Head of caudate nucleus (tissue), 42 donors: ENCODE measurements around the gene ZSCAN21.

Experiments used
- DNase-seq, 42 donors: peaks; one replicate each; pipeline versions ENCODE4 v3.0.0 to v3.0.0-alpha.2; 2020 to 2021; ENCODE audit warnings: mixed read lengths in 7 of 42
- intact Hi-C: fragments of 100-400 bp; cut with DNase I; formaldehyde crosslinking; loops from one replicate; pipeline ENCODE4 v1.15.0; 2022

ZSCAN21 gene

DNA sequence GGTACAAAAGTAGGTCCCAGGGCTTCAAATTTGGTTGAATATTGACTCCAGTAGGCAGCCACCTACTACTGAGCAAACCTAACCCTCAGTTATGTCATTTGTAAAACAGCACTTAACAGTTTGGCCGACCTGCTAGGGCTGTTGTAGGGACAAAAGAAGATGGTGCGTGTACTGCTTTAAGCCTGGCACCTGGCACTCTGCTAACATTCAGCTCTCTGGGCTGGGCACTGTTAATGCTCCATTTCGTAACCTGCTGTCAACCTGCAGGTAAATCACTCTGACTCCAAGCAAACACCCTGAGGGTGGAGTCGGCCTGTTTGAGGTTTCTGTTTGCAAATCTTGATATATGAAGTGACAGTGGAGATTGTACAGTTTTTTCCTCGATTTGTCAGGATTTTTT is 27.0 kb upstream of the ZSCAN21 start:
- DNase-seq, result peak in 1 of 42 donors; percentile 6
- intact Hi-C loops, result no loop called here

DNA sequence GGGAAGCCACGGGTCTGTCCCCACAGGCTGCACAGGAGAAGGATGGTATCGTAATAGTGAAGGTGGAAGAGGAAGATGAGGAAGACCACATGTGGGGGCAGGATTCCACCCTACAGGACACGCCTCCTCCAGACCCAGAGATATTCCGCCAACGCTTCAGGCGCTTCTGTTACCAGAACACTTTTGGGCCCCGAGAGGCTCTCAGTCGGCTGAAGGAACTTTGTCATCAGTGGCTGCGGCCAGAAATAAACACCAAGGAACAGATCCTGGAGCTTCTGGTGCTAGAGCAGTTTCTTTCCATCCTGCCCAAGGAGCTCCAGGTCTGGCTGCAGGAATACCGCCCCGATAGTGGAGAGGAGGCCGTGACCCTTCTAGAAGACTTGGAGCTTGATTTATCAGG is 26.0 kb upstream of the ZSCAN21 start:
- DNase-seq, result peak in 1 of 42 donors; percentile 13

DNA sequence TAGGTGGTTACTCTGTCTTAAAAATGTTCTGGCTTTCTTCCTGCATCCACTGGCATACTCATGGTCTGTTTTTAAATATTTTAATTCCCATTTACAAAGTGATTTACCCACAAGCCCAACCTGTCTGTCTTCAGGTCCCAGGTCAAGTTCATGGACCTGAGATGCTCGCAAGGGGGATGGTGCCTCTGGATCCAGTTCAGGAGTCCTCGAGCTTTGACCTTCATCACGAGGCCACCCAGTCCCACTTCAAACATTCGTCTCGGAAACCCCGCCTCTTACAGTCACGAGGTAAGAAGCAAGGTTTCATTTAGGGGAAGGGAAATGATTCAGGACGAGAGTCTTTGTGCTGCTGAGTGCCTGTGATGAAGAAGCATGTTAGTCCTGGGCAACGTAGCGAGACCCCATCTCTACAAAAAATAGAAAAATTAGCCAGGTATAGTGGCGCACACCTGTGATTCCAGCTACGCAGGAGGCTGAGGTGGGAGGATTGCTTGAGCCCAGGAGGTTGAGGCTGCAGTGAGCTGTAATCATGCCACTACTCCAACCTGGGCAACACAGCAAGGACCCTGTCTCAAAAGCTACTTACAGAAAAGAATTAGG is 25.5 kb upstream of the ZSCAN21 start:
- intact Hi-C loops, result no loop called here
- no peak for DNase-seq

More for the DNA sequence above, 26.0 kb upstream of the ZSCAN21 start:
- intact Hi-C loops, result no loop called here

DNA sequence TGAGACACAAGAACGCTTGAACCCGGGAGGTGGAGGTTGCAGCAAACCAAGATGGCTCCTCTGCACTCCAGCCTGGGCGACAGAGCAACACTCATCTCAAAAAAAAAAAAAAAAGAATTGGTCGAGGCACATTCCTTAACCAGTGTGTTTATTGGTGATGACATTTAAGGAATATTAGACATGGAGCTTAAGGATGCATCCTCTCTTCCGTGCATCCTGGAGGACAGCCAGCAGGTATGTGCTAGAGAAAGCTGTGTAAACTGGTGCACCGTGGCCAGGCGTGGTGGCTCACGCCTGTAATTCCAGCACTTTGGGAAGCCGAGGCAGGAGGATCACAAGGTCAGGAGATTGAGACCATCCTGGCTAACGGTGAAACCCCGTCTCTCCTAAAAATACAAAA is 22.4 kb upstream of the ZSCAN21 start:
- DNase-seq, result peak in 1 of 42 donors; percentile 15
- intact Hi-C loops, result no loop called here

DNA sequence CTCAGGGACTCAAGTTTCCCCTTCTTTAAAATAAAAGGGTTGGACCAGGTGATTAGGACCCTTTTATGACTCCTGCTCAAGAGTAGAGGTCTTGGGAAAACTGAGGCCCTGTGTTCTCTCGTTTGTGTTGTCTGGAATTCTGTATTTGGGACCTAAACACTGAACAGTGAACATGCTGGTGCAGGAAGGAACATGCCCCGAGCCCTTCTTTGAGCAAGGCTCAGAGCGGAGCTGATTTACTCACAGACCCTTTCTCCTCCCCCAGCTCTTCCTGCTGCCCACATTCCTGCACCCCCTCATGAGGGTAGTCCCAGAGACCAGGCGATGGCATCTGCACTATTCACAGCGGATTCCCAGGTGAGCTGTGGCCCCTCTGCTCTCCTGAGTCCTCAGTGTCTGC is 20.0 kb upstream of the ZSCAN21 start:
- intact Hi-C loops, result no loop called here
- peak in 1 of 42 donors; percentile 1 for DNase-seq

DNA sequence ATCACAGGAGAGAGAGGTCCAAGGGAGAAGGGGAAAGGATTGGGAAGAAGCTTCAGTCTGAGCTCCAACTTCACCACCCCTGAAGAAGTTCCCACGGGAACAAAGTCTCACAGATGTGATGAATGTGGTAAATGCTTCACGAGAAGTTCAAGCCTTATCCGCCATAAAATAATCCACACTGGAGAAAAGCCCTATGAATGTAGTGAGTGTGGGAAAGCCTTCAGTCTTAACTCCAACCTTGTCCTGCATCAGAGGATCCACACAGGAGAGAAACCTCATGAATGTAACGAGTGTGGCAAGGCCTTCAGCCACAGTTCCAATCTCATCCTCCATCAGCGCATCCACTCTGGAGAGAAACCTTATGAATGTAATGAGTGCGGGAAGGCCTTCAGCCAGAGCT is 16.0 kb upstream of the ZSCAN21 start:
- intact Hi-C loops, result no loop called here
- peak in 1 of 42 donors; percentile 1 for DNase-seq

DNA sequence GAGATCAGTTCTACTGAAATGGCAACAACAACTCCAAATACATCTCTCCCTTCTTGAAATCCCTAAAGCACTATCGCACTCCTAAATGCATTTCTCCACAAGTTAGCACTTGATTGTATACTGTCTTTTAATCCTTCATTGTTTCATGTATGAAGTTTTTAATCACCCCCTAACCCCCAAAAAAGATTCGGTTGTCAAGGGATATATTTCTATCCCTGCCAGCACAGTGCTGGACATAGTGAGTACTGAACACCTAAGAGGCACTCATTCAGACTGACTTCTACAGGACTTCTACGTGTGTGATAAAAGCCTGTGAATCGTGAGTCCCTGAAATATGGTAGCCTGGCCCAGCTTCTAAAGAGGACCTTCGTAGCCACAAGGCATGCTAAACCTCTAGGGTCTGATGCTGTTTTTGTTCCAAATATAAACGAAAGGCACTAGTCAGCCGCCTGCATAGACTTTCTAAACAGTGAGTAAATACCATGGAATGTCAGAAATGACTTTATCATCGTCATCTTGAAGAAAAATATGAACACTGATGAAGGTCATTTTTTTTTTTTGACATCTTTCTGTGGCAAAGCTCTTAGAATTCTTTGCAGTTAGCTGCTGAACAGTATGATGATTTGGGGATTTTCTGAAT is 14.6 kb upstream of the ZSCAN21 start:
- intact Hi-C loops, result no loop called here
- DNase-seq, result no peak

DNA sequence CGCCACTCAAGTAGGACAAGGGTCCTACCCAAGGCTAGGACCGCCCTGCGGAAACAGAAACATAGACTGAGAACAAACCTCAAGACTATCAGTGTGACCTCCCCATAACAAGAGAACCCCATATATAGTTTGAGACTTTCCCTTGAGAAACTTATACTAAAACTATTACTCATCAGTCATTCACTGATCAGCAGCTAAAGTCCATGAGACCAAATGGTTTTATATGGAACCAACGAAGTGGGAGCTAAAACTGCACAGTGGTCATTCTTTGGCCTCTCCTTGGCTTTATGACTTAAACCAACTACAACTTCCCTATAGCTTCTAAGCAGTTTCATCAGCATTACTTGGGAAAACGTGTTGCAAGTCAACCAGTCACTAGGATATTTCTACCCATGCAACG is 13.7 kb upstream of the ZSCAN21 start:
- intact Hi-C loops, result no loop called here
- DNase-seq, result no peak

DNA sequence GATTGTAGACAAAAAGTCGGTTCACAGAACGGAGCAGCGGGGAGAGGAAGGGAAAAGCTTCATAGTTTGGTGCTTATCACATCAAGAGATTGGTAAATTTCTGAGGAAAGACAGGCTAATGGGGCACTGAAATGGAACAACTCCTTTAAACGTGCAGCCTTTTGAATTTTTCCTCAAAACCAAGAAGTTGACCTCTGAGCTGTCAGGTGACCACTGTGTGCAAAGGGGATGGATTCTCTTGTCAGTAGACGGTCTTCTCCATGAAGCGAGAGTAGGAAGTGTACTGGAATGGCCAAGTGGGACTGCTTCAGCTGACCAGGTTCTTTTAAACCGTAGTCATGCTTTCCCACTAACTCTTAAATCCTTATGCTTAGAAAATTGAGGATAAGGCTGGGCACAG is 11.2 kb upstream of the ZSCAN21 start:
- DNase-seq, result no peak
- intact Hi-C loops, result no loop called here

DNA sequence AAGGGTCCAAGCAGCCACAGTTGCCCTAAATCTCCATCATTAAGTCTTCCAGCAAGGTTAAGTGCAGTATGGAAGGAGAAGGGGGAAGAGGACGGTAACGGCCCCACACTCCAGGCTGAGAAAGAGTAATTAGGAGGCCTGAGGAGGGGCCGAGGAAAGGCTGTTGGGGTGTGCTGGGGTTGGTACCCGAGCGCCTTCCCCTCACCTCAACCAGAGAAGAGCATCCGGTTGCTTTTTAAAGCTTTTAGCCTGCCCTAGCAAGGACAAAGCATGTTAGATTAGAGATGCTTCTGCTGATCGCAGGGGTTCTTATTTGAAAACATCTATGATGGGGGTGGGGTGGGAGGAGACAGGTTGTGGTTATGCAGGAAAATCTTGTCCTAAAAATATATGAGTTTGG is 9.0 kb upstream of the ZSCAN21 start:
- DNase-seq, result no peak
- intact Hi-C loops, result no loop called here

DNA sequence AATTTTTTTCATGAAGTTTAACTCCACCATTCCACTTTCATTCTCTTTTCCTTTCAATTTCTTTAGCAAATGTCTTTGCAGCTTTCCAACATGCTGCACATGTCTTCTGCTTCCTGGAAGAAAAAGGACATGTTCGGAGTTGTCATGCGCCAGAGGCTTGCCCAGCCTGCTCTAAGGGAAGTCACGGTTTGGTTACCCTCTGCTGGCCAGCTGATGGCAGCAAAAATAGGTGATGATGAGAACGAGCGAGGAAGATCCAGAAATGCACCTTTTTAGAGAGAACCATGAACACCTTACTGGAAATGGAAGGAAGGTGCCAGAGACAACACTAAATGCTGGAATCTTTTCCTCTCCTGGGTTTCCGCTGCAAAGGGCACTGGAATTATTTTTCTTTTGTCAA is 4.9 kb upstream of the ZSCAN21 start:
- intact Hi-C loops, result no loop called here
- DNase-seq, result peak in 11 of 42 donors; percentile 5 to 44 (median 20)

DNA sequence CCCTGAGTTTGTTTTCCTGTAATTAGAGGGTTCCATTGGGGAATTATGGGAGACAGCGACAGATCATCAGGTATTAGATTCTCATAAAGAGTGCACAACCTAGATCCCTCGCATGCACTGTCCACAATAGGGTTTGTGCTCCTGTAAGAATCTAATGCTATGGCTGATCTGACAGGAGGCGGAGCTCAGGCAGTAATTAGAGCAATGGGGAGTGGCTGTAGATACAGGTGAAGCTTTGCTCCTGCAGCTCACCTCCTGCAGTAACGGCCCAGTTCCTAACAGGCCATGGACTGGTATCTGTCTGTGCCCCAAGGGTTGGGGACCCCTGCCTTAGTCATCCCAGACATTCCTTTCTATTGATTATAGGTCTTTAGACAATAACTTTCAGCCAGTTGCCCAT is 894 bp upstream of the ZSCAN21 start:
- intact Hi-C loops, result no loop called here
- no peak for DNase-seq

DNA sequence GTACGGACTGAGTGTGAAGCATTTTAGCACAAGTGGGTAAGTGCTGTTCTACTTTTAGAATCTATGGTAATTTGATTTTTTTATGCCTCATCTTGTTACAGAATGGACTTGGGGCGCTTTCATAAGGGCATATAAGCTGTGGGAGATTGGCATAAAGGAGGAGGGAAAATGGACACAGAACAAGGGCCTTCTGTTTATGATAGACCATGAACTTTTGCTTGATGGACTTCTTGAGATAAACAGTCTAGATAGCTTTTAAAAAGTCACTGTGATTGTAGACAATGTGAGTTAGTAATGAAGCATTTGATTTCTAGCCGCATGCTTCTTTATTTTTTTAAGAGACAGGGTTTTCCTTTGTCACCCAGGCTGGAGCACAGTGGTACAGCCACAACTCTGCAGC is 2.0 kb downstream of the ZSCAN21 start:
- DNase-seq, result no peak
- intact Hi-C loops, result loop anchor here (5.0 to 10.0 kb wide), 2 partner anchors 59 to 137 kb away; partner anchors contain the start of gene TRIM4

DNA sequence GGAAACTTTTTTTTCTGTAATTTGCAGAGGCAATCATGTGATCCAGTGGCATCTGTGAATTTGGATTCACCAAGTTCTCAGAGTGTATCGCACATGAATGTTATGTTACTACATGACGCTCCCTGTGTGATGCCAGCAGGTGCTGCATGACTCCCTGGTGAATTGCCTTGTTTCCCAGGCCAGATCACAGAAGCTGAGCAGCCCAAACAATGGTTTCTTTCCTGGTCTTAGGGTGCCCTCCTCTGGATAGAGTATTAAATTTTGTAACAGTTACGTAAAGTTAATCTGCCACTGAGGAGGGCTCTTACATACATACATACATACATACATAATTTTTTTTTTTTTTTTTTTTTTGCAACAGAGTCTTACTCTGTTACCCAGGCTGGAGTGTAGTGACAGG is 3.6 kb downstream of the ZSCAN21 start:
- DNase-seq, result peak in 41 of 42 donors; percentile 22 to 83 (median 52)
- intact Hi-C loops, result loop anchor here (5.0 to 10.0 kb wide), 2 partner anchors 61 to 138 kb away; partner anchors contain the start of gene TRIM4

DNA sequence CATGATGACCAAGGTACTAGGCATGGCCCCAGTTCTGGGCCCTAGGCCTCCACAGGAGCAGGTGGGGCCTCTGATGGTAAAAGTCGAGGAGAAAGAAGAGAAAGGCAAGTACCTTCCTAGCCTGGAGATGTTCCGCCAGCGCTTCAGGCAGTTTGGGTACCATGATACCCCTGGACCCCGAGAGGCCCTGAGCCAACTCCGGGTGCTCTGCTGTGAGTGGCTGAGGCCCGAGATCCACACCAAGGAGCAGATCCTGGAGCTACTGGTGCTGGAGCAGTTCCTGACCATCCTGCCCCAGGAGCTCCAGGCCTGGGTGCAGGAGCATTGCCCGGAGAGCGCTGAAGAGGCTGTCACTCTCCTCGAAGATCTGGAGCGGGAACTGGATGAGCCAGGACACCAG is 7.4 kb downstream of the ZSCAN21 start:
- DNase-seq, result no peak
- intact Hi-C loops, result loop anchor here (10.0 kb wide), 1 partner anchor 142 kb away; the partner anchor contains the start of gene TRIM4

DNA sequence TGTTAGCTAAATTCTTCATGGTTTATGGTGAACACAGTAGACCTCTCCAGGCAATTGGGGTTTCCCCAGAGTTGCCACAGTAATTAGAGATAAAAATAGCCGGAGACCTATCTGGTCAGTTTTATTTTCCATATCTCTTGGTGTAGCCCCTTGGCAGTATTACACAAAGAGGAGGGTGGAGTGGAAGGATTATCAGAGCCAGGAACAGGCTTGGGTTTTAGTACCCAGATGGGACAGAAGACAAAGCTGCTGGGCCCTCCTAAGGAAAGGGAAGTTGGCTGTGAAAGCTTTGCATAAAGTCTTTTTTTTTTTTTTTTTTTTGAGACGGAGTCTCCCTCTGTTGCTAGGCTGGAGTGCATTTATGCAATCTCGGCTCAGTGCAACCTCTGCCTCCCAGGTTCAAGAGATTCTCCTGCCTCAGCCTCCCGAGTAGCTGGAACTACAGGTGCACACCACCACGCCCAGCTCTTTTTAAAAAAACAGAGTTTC is 9.7 kb downstream of the ZSCAN21 start:
- intact Hi-C loops, result loop anchor here (10.0 kb wide), 1 partner anchor 144 kb away; the partner anchor contains the start of gene TRIM4
- no peak for DNase-seq

DNA sequence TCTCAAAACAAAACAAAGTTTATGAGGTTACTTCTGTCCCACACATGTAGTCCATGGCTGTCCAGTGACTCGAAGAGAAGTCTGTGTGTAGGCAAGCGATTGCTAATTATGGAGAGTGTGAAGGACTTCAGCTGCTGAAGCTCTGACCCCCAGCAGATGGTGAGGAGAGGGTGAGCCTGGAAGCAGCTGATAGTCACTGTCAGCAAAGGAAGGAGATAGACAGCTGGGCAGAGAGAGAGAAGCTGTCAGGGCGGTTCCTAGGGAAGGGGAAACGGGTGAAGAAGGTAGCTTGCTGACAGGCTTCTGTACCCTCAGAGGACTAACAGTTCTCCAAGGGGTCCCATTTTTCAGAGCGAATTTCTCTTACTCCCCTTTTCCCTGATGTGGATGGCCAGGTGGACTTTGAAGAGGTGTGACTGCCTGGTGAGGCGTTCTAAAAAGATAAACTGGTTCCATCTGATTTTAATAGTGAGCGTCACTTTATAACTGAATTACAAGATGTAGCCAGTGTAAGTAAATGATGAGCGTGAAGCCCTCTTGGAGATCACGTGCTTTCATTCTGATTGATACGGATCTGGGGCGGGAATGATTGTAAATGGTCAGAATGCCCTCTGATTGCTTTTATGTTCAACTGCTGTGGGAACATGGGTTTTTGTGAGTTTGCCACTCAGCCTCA is 12.1 kb downstream of the ZSCAN21 start:
- no peak for DNase-seq
- intact Hi-C loops, result no loop called here

DNA sequence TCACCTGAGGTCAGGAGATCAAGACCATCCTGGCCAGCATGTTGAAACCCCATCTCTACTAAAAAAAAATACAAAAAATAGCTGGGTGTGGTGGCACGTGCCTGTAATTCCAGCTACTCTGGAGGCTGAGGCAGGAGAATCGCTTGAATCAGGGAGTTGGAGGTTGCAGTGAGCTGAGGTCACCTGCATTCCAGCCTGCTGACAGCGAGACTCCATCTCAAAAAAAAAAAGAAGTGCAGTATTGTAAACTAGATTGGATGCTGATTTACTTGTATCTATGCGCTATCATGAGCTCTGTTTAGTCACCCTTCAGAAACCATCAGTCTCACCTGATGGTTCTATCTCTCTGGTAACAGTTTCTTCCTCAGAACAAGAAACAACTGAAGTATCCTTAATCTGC is 13.8 kb downstream of the ZSCAN21 start:
- no peak for DNase-seq
- intact Hi-C loops, result no loop called here

DNA sequence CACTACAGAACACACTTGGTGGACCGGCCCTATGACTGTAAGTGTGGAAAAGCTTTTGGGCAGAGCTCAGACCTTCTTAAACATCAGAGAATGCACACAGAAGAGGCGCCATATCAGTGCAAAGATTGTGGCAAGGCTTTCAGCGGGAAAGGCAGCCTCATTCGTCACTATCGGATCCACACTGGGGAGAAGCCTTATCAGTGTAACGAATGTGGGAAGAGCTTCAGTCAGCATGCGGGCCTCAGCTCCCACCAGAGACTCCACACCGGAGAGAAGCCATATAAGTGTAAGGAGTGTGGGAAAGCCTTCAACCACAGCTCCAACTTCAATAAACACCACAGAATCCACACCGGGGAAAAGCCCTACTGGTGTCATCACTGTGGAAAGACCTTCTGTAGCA is 14.6 kb downstream of the ZSCAN21 start:
- no peak for DNase-seq
- intact Hi-C loops, result no loop called here

DNA sequence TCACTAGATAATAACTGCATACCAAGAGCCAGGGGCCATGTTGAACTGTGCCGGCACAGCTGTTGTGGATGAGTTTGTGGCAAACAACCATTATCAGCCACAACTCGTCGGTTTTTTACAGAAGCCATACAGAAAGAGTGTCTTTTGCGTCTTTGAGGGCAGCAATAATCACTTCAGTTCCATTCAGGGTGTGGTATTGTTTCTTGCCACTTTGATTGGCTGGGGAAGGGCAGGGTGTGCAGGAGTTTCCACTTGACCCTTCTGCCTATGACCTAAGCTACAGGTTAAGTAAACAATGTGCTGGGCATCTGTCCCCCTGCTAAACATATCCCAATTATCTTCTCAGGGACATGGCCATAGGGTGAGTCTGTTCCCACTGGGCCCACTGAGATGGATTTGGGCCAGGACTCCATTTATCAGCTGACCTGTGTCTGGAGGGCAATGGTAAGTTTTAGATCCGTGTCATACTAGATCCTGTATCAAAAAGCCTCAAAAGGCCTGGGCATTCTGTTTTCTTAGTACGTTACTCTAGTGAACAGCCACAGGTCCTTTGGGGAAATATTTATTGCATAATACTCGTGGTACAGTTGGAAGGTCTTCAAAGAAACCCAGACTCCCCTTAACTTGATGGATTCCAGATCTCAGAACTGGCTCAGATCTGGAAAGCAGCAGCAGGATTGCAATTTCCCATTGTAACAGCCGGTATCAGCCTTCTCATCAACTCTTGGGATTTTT is 16.0 kb downstream of the ZSCAN21 start:
- no peak for DNase-seq
- intact Hi-C loops, result no loop called here
